HG03442 (cell line): ENCODE measurements around the gene PALLD.
"Not testable (repeated sequence)": the region's sequence is repeated elsewhere in the genome, so short reads cannot be mapped to it uniquely, and the experiment has no call there.

Experiments used
- ATAC-seq: cut with Tn5 transposase; IDR thresholded peaks from one replicate; pipeline ENCODE4 v1.9.1; 2021; ENCODE audit warnings: mild to moderate bottlenecking, moderate library complexity; ENCODE audit not compliant: unreplicated experiment

PALLD gene

GRCh38 chr4:168490711-168491110 lies 6.1 kb upstream of the PALLD start:
- no peak for ATAC-seq

- no peak for ATAC-seq
Observed at GRCh38 chr4:168491563-168491962, 5.3 kb upstream of the PALLD start.

GRCh38 chr4:168498251-168498650 lies 1.4 kb downstream of the PALLD start:
- no peak for ATAC-seq

- ATAC-seq = no peak
Observed at GRCh38 chr4:168499241-168499640, 2.4 kb downstream of the PALLD start.

GRCh38 chr4:168501407-168501806 lies 4.6 kb downstream of the PALLD start:
- no peak for ATAC-seq

GRCh38 chr4:168502861-168503260 lies 6.0 kb downstream of the PALLD start:
- no peak for ATAC-seq

- no peak for ATAC-seq
Observed at GRCh38 chr4:168503652-168504362, 7.0 kb downstream of the PALLD start.

- no peak for ATAC-seq
Observed at GRCh38 chr4:168504526-168504925, 7.7 kb downstream of the PALLD start.

- ATAC-seq = no peak
Observed at GRCh38 chr4:168506014-168506413, 9.2 kb downstream of the PALLD start.

GRCh38 chr4:168507178-168507815 lies 10.4 kb downstream of the PALLD start:
- ATAC-seq = no peak

GRCh38 chr4:168508683-168509082 lies 11.8 kb downstream of the PALLD start:
- ATAC-seq = no peak

- no peak for ATAC-seq
Observed at GRCh38 chr4:168509786-168510185, 12.9 kb downstream of the PALLD start.

GRCh38 chr4:168511780-168512489 lies 15.1 kb downstream of the PALLD start:
- no peak for ATAC-seq

- not testable (repeated sequence) for ATAC-seq
Observed at GRCh38 chr4:168513826-168514225, 17.0 kb downstream of the PALLD start.

GRCh38 chr4:168514249-168514852 lies 17.5 kb downstream of the PALLD start:
- no peak for ATAC-seq

- ATAC-seq = no peak
Observed at GRCh38 chr4:168515222-168516011, 18.6 kb downstream of the PALLD start.

- ATAC-seq = no peak
Observed at GRCh38 chr4:168516841-168517240, 20.0 kb downstream of the PALLD start.

- ATAC-seq = no peak
Observed at GRCh38 chr4:168519576-168519975, 22.7 kb downstream of the PALLD start.

- ATAC-seq = no peak
Observed at GRCh38 chr4:168521721-168522120, 24.9 kb downstream of the PALLD start.

GRCh38 chr4:168522356-168522755 lies 25.5 kb downstream of the PALLD start:
- no peak for ATAC-seq
